NCI-H2196 treated with DMSO at 0.1 percent for 48 hours (cell line): ENCODE measurements around the gene TICAM1.
"Not testable (repeated sequence)": the region's sequence is repeated elsewhere in the genome, so short reads cannot be mapped to it uniquely, and the experiment has no call there.

ENCODE experiments used
- DNase-seq: peaks from one replicate; lab custom pipeline; 2025; ENCODE audit not compliant: unreplicated experiment; lab: John Stamatoyannopoulos, UW

TICAM1 gene

GRCh38 chr19:4845975-4846374 lies 14.5 kb upstream of the TICAM1 start:
- not testable (repeated sequence) for DNase-seq

GRCh38 chr19:4844348-4845179 lies 13.1 kb upstream of the TICAM1 start:
- DNase-seq = no peak

DNA sequence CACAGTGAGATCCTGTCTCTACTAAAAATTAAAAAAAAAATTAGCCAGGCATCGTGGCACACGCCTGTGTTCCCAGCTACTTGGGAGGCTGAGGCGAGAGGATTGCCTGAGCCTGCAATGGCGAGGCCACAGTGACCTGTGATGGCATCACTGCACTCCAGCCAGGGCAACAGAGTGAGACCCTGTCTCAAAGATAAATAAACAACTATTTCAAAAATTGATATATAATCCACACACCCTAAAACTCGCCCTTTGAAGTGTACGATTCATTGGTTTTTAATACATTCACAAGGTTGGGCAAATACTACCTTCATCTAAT lies 12.1 kb upstream of the TICAM1 start:
- DNase-seq = no peak

DNA sequence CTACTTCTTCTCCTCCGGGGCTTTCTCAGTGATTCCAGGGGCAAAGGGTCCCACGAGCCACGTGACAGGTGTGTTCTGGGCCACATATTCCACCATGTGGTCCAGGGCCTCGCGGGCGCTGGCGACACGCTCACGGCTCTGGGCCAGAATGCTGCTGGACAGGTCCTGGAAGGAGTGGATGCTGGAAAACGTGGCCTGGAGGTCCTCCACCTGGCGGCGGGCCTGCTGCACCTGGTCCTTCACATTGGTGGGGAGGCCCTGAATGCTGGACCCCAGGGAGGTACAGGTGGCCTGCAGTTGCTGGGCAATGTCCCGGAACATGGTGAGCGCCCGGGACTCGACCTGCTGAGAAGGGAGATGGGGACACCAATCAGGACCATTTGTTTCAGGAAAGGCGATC lies 7.7 kb upstream of the TICAM1 start:
- no peak for DNase-seq

GRCh38 chr19:4832776-4833175 lies 1.3 kb upstream of the TICAM1 start:
- DNase-seq = no peak

- DNase-seq = not testable (repeated sequence)
These were observed 448 bp upstream of the TICAM1 start for GRCh38 chr19:4831979-4832340.

DNA sequence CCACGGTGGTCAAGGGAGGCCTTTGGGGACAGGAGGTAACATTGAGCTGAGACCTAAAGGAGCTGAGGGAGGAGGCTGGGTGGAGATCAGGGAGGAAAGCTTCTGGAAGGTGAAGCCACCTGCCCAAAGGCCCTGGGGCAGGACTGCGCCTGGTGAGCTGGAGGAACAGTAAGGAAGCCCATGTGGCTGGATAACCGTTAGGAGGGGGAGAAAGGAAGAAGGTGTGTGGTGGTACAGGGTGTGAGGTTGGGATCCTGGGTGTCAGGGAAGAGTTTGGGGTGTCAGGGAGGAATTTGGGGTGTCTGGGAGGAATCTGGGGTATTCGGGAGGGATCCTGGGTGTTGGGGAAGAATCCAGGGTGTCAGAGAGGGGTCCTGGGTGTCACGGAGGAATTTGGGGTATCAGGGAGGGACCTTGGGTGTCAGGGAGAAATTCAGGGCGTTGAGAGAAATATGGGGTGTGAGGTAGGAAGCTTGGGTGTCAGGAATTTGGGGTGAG lies 695 bp downstream of the TICAM1 start:
- DNase-seq = no peak

- no peak for DNase-seq
These were observed 1.2 kb downstream of the TICAM1 start for GRCh38 chr19:4830332-4830731.

- DNase-seq = no peak
These were observed 2.4 kb downstream of the TICAM1 start for GRCh38 chr19:4829001-4829712.

DNA sequence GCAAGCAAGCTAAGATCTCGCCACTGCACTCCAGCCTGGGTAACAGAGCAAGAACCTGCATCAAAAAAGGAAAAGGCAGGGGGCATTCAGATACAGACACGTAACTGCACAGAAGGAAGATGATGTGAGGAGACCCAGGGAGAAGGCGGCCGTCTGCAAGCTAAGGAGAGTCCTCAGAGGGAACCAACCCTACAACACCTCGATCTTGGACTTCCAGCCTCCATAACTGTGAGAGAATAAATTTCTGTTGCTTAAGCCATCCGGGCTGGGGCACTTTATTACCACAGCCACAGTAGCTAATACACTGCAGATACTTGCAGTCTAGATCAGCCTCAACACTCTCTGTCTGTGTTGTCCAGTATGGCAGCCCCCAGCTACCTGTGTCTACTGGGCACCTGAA lies 7.9 kb downstream of the TICAM1 start:
- no peak for DNase-seq

DNA sequence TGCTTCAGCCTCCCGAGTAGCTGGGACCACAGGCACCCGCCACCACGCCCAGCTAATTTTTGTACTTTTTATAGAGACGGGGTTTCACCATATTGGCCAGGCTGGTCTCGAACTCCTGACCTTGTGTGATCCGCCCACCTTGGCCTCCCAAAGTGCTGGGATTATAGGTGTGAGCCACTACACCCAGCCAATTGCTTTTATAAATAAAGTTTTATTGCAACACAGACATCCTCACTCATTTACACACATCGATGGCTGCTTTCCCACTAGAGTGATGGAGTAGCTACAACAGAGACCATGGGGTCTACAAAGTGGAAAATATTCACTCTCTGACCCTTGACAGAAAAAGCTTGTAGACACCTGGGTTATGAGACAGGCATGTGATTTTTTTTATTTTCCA lies 9.2 kb downstream of the TICAM1 start:
- DNase-seq = not testable (repeated sequence)

GRCh38 chr19:4821265-4821664 lies 10.2 kb downstream of the TICAM1 start:
- DNase-seq = no peak

DNA sequence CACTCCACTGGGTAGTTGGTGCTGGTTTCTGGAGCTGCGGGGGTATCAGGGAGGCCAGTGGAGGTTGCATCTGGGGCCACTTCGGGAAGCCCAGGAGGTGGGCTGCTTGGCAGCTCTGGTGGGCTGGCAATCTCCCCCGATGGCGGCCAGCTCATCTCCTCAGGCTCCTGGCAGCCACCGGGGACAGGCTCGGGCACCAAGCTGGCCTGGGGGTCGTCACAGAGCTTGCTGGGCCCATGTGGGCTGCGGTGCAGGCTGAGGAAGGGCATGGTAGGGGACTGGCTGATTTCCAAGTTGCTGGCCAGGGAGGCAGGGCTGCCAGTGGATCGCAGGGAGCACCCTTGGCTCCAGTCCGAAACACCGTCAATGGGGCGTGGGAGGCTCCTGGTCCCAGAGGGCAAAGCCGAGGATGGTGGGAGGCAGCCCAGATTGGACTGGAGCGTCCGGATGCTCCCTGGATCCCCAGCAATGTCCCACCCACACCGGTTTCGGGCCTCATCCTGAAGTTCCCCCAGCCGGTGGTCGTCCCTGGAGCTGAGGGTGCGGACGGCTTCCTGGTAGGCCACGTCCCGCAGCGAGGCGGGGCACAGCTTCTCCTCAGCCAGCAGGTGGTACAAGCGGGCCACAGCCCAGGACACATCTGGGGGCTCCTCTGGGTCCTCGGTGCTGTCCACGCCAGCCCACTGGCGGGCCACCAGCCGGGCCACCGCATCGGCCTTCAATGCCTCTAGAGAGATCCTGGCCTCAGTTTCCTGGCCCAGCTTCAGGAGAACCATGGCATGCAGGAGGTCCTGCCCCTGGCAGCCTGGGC lies 13.8 kb downstream of the TICAM1 start:
- no peak for DNase-seq

DNA sequence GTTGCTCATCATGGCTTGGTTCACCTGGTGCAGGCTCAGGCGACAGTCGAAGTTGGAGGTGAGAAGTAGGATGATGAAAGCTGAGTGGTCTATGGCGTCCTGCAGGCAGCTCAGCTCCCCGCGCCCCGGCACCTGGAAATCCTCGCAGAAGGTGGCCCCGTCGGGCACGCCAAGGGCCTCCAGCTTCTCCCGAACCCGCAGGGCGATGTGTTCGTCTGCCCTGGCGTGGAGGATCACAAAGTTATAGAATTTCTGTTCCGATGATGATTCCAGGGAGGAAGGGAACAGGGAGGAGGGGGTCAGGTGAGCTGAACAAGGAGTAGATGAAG lies 14.6 kb downstream of the TICAM1 start:
- no peak for DNase-seq

DNA sequence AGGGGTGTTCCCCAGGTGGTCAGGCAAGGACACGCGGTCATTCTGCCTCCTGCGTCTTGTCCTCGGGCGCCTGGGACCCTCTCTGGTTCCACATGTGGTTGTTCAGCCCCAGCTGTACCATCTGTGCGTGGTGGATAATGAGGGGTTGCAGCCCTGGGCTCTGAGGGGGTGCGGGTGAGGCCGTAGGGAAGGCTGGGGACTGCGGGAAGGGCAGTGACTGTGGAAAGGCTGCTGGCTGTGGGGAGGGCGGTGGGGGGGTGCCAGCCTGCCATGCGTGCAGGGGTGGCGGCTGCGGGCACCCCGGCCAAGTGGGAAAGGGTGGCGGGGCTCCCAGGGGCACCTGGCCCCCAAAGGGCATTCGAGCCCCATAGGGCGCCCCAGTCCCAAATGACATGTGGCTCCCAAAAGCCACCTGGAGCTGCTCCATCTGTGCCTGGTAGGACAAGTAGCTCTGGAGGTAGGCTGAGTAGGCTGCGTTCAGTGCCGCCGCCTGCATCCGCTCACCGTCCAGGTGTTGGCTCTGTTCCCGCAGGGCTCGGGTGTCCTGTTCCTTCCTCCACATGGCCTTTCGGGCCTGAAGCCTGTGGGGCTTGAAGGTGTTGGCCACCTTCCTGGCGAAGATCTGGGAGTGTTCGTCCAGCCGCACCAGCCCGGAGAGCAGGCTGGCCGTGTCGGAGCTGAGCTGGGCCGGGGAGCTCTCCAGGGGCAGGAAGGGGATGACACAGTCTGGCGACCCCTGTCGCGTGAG lies 15.1 kb downstream of the TICAM1 start:
- DNase-seq = peak; percentile 78

- DNase-seq = peak; percentile 96
These were observed 15.9 kb downstream of the TICAM1 start for GRCh38 chr19:4815426-4816201.

GRCh38 chr19:4814625-4815425 lies 16.7 kb downstream of the TICAM1 start:
- no peak for DNase-seq

- peak; percentile 12 for DNase-seq
These were observed 20.0 kb downstream of the TICAM1 start for GRCh38 chr19:4811328-4812131.

DNA sequence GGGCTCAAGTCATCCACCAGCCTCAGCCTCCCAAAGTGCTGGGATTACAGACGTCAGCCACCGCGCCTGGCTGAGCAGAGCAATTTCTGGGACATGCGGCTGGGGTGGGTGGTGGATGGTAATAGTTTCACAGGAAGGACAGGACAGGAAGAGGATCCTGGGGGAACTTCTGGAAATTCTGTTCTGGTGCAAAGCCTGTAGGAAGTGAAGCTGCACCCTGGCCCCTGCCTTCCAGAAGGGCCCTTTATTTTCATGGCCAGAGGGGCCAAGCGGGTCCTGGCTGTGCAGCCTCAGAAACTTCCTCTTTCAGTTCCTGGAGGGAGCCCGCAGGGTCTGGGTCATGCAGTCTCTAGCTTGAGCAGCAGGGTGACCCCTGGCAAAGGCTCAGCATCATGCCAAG lies 24.3 kb downstream of the TICAM1 start:
- no peak for DNase-seq
